GM08714 (cell line): Measurements from ENCODE around the gene POFUT1.
"Not testable (repeated sequence)": the region's sequence is repeated elsewhere in the genome, so short reads cannot be mapped to it uniquely, and the experiment has no call there.

Experiments used
- H3K4me3 ChIP-seq: fragments of 200-500 bp; sonication (Bioruptor generic); 2 replicates; pipeline ENCODE4 v1.5.1; 2014; ENCODE audit warnings: mild to moderate bottlenecking, low read length, inconsistent platforms
- ZNF274 ChIP-seq: IDR thresholded peaks from 2 replicates; pipeline ENCODE4 v1.6.1; 2012; ENCODE audit warnings: mild to moderate bottlenecking, low read depth, low read length

The POFUT1 gene

GRCh38 chr20:32232326-32232886 lies 24.7 kb downstream of the POFUT1 start:
- no peak for TF ChIP-seq ZNF274

GRCh38 chr20:32233286-32233685 lies 25.6 kb downstream of the POFUT1 start:
- no peak for TF ChIP-seq ZNF274
- no peak overlapping the region for H3K4me3 ChIP-seq

More at GRCh38 chr20:32232326-32232886, 24.7 kb downstream of the POFUT1 start:
- H3K4me3 ChIP-seq: no peak overlapping the region

- no peak overlapping the region for H3K4me3 ChIP-seq
These were observed 26.6 kb downstream of the POFUT1 start for GRCh38 chr20:32234135-32234808.

GRCh38 chr20:32235331-32236047 lies 27.8 kb downstream of the POFUT1 start:
- H3K4me3 ChIP-seq: no peak overlapping the region
- no peak for TF ChIP-seq ZNF274

More at GRCh38 chr20:32234135-32234808, 26.6 kb downstream of the POFUT1 start:
- no peak for TF ChIP-seq ZNF274

GRCh38 chr20:32236048-32236533 lies 28.4 kb downstream of the POFUT1 start:
- TF ChIP-seq ZNF274: no peak
- H3K4me3 ChIP-seq: no peak overlapping the region

- no peak overlapping the region for H3K4me3 ChIP-seq
- no peak for TF ChIP-seq ZNF274
These were observed 29.1 kb downstream of the POFUT1 start for GRCh38 chr20:32236819-32237218.

- TF ChIP-seq ZNF274: no peak
These were observed 29.7 kb downstream of the POFUT1 start for GRCh38 chr20:32237419-32237818.

GRCh38 chr20:32238483-32239425 lies 31.1 kb downstream of the POFUT1 start:
- no peak overlapping the region for H3K4me3 ChIP-seq
- TF ChIP-seq ZNF274: no peak

More at GRCh38 chr20:32237419-32237818, 29.7 kb downstream of the POFUT1 start:
- no peak overlapping the region for H3K4me3 ChIP-seq

- no peak overlapping the region for H3K4me3 ChIP-seq
- TF ChIP-seq ZNF274: no peak
These were observed 32.5 kb downstream of the POFUT1 start for GRCh38 chr20:32240205-32240604.

- no peak for TF ChIP-seq ZNF274
- H3K4me3 ChIP-seq: no peak overlapping the region
These were observed 34.1 kb downstream of the POFUT1 start for GRCh38 chr20:32241807-32242206.

- no peak for TF ChIP-seq ZNF274
These were observed 36.6 kb downstream of the POFUT1 start for GRCh38 chr20:32244150-32244823.

GRCh38 chr20:32244959-32245358 lies 37.3 kb downstream of the POFUT1 start:
- no peak overlapping the region for H3K4me3 ChIP-seq
- TF ChIP-seq ZNF274: no peak

More at GRCh38 chr20:32244150-32244823, 36.6 kb downstream of the POFUT1 start:
- no peak overlapping the region for H3K4me3 ChIP-seq

GRCh38 chr20:32246208-32246607 lies 38.5 kb downstream of the POFUT1 start:
- not testable (repeated sequence) for H3K4me3 ChIP-seq

GRCh38 chr20:32248043-32248442 lies 40.4 kb downstream of the POFUT1 start:
- TF ChIP-seq ZNF274: no peak
- H3K4me3 ChIP-seq: no peak overlapping the region
